HG02642 (cell line): ENCODE data around the gene CARD11.

Experiments
- ATAC-seq: cut with Tn5 transposase; IDR thresholded peaks from one replicate; pipeline ENCODE4 v1.9.1; 2021; ENCODE audit warnings: mild to moderate bottlenecking; ENCODE audit not compliant: unreplicated experiment, poor library complexity

CARD11 gene

DNA sequence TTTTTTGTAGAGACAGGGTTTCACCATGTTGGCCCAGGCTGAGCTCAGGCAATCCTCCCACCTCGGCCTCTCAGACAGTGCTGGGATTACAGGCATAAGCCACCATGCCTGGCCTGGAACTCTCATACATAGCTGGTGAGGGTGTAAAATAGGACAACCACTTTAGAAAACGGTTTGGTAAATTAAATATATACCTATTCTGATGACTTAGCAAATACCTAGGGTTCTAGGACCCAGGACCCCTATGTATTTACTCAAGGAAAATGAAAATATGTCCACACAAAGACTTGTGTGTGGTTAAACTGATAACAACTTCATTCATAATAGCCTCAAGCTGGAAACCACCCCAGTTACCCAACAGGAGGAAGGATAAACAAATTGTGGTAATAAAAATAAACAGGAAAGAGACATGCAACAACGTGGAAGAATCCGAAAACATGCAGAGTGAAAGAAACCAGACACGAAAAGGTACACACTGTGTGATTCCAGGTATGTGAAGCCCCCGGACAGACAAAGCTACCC lies 52.7 kb downstream of the CARD11 start:
- ATAC-seq, result no peak

- no peak for ATAC-seq
Observed at GRCh38 chr7:2986561-2986960, 57.1 kb downstream of the CARD11 start.

DNA sequence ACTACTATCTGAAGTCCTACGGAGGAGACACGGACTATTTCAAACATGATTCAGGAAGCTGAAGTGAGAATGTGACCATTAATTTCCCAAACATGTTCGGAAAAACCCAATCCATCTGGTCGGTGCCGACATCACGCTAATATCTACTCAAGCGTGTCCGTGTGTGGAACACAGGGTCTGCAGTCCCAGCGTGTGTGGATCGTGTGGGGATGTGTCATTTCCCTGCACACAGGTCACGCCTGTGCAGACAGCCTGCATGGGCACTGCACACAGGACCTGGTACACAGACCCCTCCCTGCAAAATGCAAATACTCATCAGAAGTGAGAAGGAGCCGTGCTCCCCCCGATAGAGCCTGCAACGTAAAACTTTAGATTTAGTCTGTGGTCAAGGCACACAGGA lies 57.8 kb downstream of the CARD11 start:
- ATAC-seq, result no peak

- ATAC-seq, result no peak
Observed at GRCh38 chr7:2984091-2984490, 59.6 kb downstream of the CARD11 start.

DNA sequence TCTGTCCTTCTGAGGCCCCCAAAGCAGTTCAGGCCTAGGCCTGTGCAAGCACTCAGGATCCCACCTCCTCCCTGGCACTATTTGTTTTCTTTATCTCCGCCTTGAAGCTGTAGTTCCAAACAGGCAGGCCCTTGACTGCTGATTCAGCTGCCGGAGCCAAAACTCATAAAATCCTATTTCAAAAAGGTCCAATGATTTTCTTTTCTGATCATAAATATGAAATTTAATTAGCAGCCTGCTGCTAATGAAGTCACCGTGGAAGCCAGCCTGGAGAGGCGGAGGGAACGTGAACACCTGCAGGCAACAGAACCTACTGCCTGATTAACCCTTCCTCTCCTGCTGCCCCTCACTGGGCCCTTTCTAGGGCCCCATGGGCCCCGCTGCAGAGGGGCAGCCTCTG lies 60.1 kb downstream of the CARD11 start:
- no peak for ATAC-seq

GRCh38 chr7:2982831-2983230 lies 60.8 kb downstream of the CARD11 start:
- ATAC-seq, result no peak

DNA sequence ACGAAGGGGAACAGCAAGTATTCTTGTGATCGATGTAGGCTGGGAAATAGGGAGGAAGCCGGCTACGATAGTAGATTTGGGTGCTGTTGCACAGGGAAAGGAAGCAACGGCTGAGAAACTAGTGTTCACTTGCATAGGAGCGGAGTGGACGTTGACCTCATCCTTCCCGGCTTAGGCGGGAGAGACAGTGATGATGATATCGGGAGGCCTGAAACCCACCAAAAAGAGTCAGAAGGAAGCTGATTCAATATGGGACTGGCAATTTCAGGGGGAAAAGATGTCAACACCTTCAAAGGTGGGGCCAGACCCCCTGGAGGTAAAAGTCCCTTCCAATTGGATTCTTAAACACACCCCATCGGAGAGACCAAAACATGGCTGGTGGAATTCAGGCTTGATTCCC lies 61.3 kb downstream of the CARD11 start:
- ATAC-seq, result no peak

- no peak for ATAC-seq
Observed at GRCh38 chr7:2981103-2981480, 62.6 kb downstream of the CARD11 start.

DNA sequence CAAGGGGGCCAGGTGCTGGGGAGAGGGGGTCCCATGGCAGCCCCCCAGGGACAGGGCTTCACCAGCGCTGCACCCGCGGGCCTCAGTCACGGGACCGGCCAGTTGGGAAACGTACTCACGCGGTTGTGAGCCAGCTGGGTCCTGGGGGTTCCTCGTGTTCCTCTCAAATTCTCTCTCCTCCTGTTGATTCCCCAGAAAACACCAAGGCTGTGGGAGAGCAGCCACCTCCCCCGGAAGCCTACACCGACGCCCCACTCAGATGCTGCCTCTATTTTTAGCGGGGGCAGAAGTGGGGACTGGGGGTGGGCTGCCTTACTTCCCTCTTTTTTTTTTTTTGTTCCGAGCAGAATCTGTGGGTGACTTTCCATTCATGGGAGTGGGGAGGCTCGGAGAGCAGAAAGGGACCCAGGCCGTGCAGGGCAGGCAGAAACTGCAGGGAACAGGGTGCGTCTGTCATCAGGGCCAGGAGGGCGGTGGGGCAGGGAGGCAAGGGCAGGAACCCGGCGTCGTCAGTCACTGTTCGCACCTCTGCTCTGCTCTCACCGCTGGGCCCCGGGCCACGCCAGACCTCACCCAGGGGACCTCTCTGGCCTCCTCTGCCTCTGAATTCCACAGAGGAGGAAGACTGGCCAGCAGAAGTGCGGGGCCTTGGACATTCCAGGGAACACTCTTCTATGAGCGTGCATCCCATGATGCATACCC lies 63.1 kb downstream of the CARD11 start:
- ATAC-seq, result no peak

DNA sequence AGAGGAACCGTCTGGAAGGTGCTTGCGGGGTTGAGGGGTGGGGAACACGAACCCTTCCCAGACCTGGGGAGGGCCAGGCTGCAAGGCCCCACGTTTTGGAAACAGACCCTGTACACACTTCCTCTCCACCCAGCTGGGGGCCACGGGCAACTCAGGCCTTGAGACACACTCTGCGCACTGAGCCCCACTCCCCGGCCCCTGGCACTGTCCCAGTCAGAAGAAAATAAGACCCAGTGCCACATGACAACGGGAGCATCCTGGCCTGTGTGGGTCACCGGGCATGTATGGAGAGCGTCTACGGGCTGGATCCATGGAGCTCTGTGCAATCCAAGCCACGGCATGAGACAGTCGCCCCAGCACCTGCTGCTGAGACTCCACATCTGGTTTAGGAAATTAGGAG lies 63.7 kb downstream of the CARD11 start:
- no peak for ATAC-seq

- peak; percentile 26 for ATAC-seq
Observed at GRCh38 chr7:2979201-2979631, 64.5 kb downstream of the CARD11 start.

- ATAC-seq, result peak; percentile 82
Observed at GRCh38 chr7:2978408-2978807, 65.3 kb downstream of the CARD11 start.

GRCh38 chr7:2975821-2976371 lies 67.8 kb downstream of the CARD11 start:
- no peak for ATAC-seq

- ATAC-seq, result no peak
Observed at GRCh38 chr7:2974093-2974819, 69.4 kb downstream of the CARD11 start.

- no peak for ATAC-seq
Observed at GRCh38 chr7:2972835-2973161, 70.9 kb downstream of the CARD11 start.

DNA sequence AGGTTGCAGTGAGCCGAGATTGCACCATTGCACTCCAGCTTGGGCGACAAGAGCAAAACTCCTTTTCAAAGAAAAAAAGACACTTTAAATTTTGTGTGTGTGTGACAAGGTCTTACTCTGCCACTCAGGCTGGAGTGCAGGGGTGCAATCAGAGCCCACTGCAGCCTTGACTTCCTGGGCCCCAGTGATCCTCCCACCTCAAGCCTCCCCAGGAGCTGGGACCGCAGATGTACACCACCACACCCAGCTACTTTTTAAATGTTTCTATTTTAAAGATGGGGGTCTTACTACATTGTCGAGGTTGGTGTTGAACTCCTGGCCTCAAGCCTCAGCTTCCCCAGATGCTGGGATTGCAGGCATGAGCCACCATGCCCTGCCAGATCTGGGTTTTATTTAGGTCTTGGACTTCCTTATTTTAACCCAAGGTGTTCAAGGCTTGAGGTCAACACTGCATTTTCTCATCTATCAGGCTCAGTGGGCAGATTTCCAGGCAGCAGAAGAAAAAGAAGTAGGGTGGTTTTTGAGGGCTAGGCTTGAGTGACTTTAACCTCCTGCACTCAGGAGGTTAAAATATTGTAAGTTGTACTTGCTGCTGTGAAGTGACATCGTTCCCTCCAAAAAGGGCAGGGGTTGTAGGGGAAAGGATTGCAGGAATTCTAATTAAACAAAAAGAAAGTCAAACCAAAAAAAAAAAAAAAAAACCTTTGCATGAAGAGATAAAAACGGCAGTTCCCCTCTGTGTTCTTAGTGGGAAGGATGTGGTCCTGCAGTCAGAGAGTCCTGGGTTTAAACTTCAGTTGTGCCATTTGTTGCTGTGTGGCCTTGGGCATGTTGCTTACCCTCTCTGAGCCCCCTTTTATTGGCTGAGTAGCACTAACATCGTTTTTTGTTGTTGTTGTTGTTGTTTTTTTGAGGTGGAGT lies 71.5 kb downstream of the CARD11 start:
- no peak for ATAC-seq

GRCh38 chr7:2970861-2971260 lies 72.8 kb downstream of the CARD11 start:
- no peak for ATAC-seq

DNA sequence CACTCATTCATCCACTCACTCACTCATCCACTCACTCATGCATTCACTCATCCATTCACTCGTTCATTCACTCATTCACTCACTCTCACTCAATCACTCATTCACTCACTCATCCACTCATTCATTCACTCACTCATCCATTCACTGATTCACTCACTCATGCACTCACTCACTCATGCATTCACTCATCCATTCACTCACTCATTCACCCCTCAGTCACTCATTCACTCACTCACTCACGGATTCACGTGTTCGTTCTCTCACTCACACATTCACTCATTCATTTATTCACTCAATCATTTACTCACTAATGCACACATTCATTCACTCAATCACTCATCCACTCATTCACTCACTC lies 73.4 kb downstream of the CARD11 start:
- no peak for ATAC-seq

GRCh38 chr7:2969398-2970306 lies 74.0 kb downstream of the CARD11 start:
- no peak for ATAC-seq
